ENCODE data around the gene MBD3L5. TPM values are rescaled to one million over a fixed set of nuclear protein-coding genes. Genes with fewer than 3 reads are reported as not detected.
A peak's percentile ranks its signal among the peaks of the same experiment; 100 is the strongest.

MBD3L5 gene
- total and polyA plus RNA-seq, 11 donors: not detected

DNA sequence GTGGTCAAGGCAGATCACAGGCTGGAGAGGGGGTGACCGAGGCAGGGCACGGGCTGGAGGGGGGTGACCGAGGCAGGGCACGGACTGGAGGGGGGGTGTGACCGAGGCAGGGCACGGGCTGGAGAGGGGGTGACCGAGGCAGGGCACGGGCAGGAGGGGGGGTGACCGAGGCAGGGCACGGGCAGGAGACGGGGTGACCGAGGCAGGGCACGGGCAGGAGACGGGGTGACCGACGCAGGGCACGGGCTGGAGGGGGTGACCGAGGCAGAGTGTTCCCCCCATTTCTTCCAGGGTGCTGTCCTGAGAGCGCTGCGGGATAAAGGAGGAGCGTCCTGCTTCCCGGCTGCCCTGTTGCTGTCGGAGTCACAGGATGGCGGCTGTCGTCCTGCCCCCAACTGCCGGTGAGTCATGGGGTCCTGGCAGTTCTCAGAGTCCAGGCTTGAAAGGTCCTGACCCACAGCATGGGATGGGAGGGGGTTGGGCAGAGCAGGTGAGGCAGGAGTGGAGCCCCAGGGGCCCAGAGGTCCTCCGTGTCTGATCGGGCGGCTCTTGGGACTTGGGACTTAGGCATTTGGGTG is 44.4 kb downstream of the MBD3L5 start:
- no peak overlapping the region for H3K4me3 ChIP-seq
- peak in 1 of 4 donors; percentile 11 for ATAC-seq
- H3K27ac ChIP-seq: no peak overlapping the region
- no peaks in the 10 kb centered on the region for H3K27me3 ChIP-seq
- H3K9me3 ChIP-seq: peaks cover 0 to 53% (median 37%) of the 10 kb centered on the region in 12 donors
- intact Hi-C loops (cut with DNase I): no loop called here
- no peak for TF ChIP-seq POLR2A (IDR thresholded peaks at IDR 0.05)
- TF ChIP-seq, protein P1, sequence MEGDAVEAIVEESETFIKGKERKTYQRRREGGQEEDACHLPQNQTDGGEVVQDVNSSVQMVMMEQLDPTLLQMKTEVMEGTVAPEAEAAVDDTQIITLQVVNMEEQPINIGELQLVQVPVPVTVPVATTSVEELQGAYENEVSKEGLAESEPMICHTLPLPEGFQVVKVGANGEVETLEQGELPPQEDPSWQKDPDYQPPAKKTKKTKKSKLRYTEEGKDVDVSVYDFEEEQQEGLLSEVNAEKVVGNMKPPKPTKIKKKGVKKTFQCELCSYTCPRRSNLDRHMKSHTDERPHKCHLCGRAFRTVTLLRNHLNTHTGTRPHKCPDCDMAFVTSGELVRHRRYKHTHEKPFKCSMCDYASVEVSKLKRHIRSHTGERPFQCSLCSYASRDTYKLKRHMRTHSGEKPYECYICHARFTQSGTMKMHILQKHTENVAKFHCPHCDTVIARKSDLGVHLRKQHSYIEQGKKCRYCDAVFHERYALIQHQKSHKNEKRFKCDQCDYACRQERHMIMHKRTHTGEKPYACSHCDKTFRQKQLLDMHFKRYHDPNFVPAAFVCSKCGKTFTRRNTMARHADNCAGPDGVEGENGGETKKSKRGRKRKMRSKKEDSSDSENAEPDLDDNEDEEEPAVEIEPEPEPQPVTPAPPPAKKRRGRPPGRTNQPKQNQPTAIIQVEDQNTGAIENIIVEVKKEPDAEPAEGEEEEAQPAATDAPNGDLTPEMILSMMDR (IDR thresholded peaks at IDR 0.05): no peak
- peaks cover 0 to 15% (median 9%) of the 10 kb centered on the region in 12 donors for H3K4me1 ChIP-seq
- DNase-seq: no peak
- H3K36me3 ChIP-seq: peaks cover 16 to 91% (median 89%) of the 10 kb centered on the region in 9 donors
- WGBS, 4 donors: 96 to 98% (median 97%) methylated on average over 29 of the region's 29 CpGs

DNA sequence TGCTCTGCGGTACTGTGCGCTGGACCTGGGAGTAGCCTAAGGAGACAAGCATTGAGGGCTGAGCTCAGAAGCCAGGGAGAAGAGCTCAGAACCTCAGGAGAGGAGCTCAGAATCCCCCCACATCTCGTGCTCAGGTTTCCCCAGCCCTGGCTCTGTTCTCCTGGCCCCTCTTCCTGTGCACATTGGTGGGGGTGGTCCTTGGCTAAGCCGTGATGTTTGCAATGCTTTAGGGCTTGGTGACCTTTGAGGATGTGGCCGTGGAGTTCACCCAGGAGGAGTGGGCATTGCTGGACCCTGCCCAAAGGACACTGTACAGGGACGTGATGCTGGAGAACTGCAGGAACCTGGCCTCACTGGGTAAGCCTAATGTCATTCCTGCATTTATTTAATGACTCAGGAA is 45.8 kb downstream of the MBD3L5 start:
- no peak for ATAC-seq
- no peak overlapping the region for H3K4me3 ChIP-seq
- peaks cover 25 to 100% (median 97%) of the 10 kb centered on the region in 9 donors for H3K36me3 ChIP-seq
- H3K27me3 ChIP-seq: no peaks in the 10 kb centered on the region
- H3K4me1 ChIP-seq: peaks cover 0 to 2% (median 0%) of the 10 kb centered on the region in 12 donors
- DNase-seq: no peak
- H3K9me3 ChIP-seq: peaks cover 0 to 65% (median 50%) of the 10 kb centered on the region in 12 donors
- WGBS, 4 donors: 94 to 98% (median 97%) methylated on average over 6 of the region's 6 CpGs
- intact Hi-C loops (cut with DNase I): no loop called here
- no peak for TF ChIP-seq POLR2A (IDR thresholded peaks at IDR 0.05)
- TF ChIP-seq, protein P1 (IDR thresholded peaks at IDR 0.05): no peak
- no peak overlapping the region for H3K27ac ChIP-seq

GRCh38 chr19:7078008-7078407 is 47.6 kb downstream of the MBD3L5 start:
- Histone ChIP-seq H3K27ac (no peak overlapping the region), H3K9me3 (peaks cover 4 to 82% (median 69%) of the 10 kb centered on the region in 12 donors), H3K27me3 (no peaks in the 10 kb centered on the region), H3K4me1 (no peaks in the 10 kb centered on the region), H3K4me3 (no peak overlapping the region), H3K36me3 (peaks cover 44 to 100% (median 97%) of the 10 kb centered on the region in 9 donors)
- DNase-seq: no peak
- no peak for TF ChIP-seq POLR2A (IDR thresholded peaks at IDR 0.05)
- TF ChIP-seq, protein P1 (IDR thresholded peaks at IDR 0.05): no peak
- intact Hi-C loops (cut with DNase I): no loop called here
- WGBS, 4 donors: 96 to 99% (median 97%) methylated on average over 2 of the region's 2 CpGs
- ATAC-seq: no peak

Other genes starting within 250 kb of the MBD3L5 start
- 1 to 10 TPM in 2 of 9 donors, under 1 TPM in 2, not detected in 5; 0.18 to 6.4 (median 0.97) TPM for gene ADGRE1, start 143.0 kb upstream of the MBD3L5 start, total RNA-seq
- under 1 TPM in 1 of 2 donors, not detected in 1; 0.12 TPM for gene ADGRE1, start 143.0 kb upstream of the MBD3L5 start, polyA plus RNA-seq
- gene MBD3L2B, start 9.1 kb upstream of the MBD3L5 start, total RNA-seq: not detected
- gene MBD3L2B, start 9.1 kb upstream of the MBD3L5 start, polyA plus RNA-seq: not detected
- not detected for gene MBD3L4, start 9.6 kb downstream of the MBD3L5 start, total RNA-seq
- gene MBD3L4, start 9.6 kb downstream of the MBD3L5 start, polyA plus RNA-seq: not detected
- not detected for gene MBD3L2, start 18.7 kb downstream of the MBD3L5 start, total RNA-seq
- not detected for gene MBD3L2, start 18.7 kb downstream of the MBD3L5 start, polyA plus RNA-seq
- gene MBD3L3, start 28.1 kb downstream of the MBD3L5 start, total RNA-seq: not detected
- not detected for gene MBD3L3, start 28.1 kb downstream of the MBD3L5 start, polyA plus RNA-seq
- 1 to 10 TPM; 3.1 to 7.1 (median 3.9) TPM for gene ZNF557, start 39.1 kb downstream of the MBD3L5 start, total RNA-seq
- 1 to 10 TPM; 1.9 to 2.0 TPM for gene ZNF557, start 39.1 kb downstream of the MBD3L5 start, polyA plus RNA-seq